ENCODE measurements around the gene SNX15.

GRCh38 chr11:64998141-64998540 lies 29.1 kb upstream of the SNX15 start:
- TF ChIP-seq CTCF (IDR thresholded peaks at IDR 0.05) (no peak), POLR2A (IDR thresholded peaks at IDR 0.05) (no peak)

Measured in body of pancreas (tissue), 4 donors.